ENCODE data around the gene TENM4.

TENM4 gene

GRCh38 chr11:79390923-79391322 lies 49.9 kb downstream of the TENM4 start:
- TF ChIP-seq TOX (CRISPR knock-in tag; IDR thresholded peaks at IDR 0.05; ENCODE audit: borderline replicate concordance) (no peak), ZFP30 (CRISPR knock-in tag; IDR thresholded peaks at IDR 0.05) (no peak), BACH2 (CRISPR knock-in tag; IDR thresholded peaks at IDR 0.05; ENCODE audit: borderline replicate concordance) (no peak), CREB5 (CRISPR knock-in tag; IDR thresholded peaks at IDR 0.05; ENCODE audit: low read depth) (no peak), CSRNP3 (CRISPR knock-in tag; IDR thresholded peaks at IDR 0.05) (no peak), ZNF70 (CRISPR knock-in tag; IDR thresholded peaks at IDR 0.05) (no peak), ZNF8 (CRISPR knock-in tag; IDR thresholded peaks at IDR 0.05) (no peak), POU6F1 (CRISPR knock-in tag; IDR thresholded peaks at IDR 0.05; ENCODE audit: borderline replicate concordance, low read depth) (no peak), PATZ1 (CRISPR knock-in tag; IDR thresholded peaks at IDR 0.05; ENCODE audit: borderline replicate concordance) (no peak), CSDC2 (CRISPR knock-in tag; IDR thresholded peaks at IDR 0.05) (no peak), OSR1 (CRISPR knock-in tag; IDR thresholded peaks at IDR 0.05) (no peak), ZFP3 (CRISPR knock-in tag; IDR thresholded peaks at IDR 0.05) (no peak)
- ATAC-seq = peak; percentile 12; the same call in 1 of the 3 replicates

- TF ChIP-seq ZNF70 (CRISPR knock-in tag; IDR thresholded peaks at IDR 0.05) = no peak
- no peak for TF ChIP-seq TOX (CRISPR knock-in tag; IDR thresholded peaks at IDR 0.05; ENCODE audit: borderline replicate concordance)
- no peak for ATAC-seq
Observed at GRCh38 chr11:79390477-79390876, 50.4 kb downstream of the TENM4 start.

GRCh38 chr11:79388201-79388600 lies 52.6 kb downstream of the TENM4 start:
- TF ChIP-seq CSRNP3 (CRISPR knock-in tag; IDR thresholded peaks at IDR 0.05) = no peak
- TF ChIP-seq CSDC2 (CRISPR knock-in tag; IDR thresholded peaks at IDR 0.05) = no peak
- TF ChIP-seq ZNF565 (CRISPR knock-in tag; conservative IDR thresholded peaks at IDR 0.05; ENCODE audit: low read depth) = no peak
- TF ChIP-seq ZNF8 (CRISPR knock-in tag; IDR thresholded peaks at IDR 0.05) = no peak
- TF ChIP-seq RARB (CRISPR knock-in tag; IDR thresholded peaks at IDR 0.05) = no peak
- no peak for TF ChIP-seq ZFP3 (CRISPR knock-in tag; IDR thresholded peaks at IDR 0.05)
- ATAC-seq = no peak

GRCh38 chr11:79383874-79384273 lies 57.0 kb downstream of the TENM4 start:
- TF ChIP-seq PATZ1 (CRISPR knock-in tag; IDR thresholded peaks at IDR 0.05; ENCODE audit: borderline replicate concordance) (no peak), ISL1 (CRISPR knock-in tag; IDR thresholded peaks at IDR 0.05) (no peak), PPARA (CRISPR knock-in tag; IDR thresholded peaks at IDR 0.05; ENCODE audit: borderline replicate concordance) (no peak), ZNF8 (CRISPR knock-in tag; IDR thresholded peaks at IDR 0.05) (no peak), ZFP3 (CRISPR knock-in tag; IDR thresholded peaks at IDR 0.05) (no peak), ARNTL (CRISPR knock-in tag; IDR thresholded peaks at IDR 0.05; ENCODE audit: borderline replicate concordance, low read depth) (no peak), ZNF70 (CRISPR knock-in tag; IDR thresholded peaks at IDR 0.05) (no peak), SNAI2 (CRISPR knock-in tag; IDR thresholded peaks at IDR 0.05) (no peak), GLIS3 (CRISPR knock-in tag; IDR thresholded peaks at IDR 0.05) (no peak), ZC3H10 (CRISPR knock-in tag; IDR thresholded peaks at IDR 0.05) (no peak), TCF4 (CRISPR knock-in tag; IDR thresholded peaks at IDR 0.05; ENCODE audit: borderline replicate concordance) (no peak), BACH2 (CRISPR knock-in tag; IDR thresholded peaks at IDR 0.05; ENCODE audit: borderline replicate concordance) (no peak), ESRRG (CRISPR knock-in tag; IDR thresholded peaks at IDR 0.05) (no peak), RARB (CRISPR knock-in tag; IDR thresholded peaks at IDR 0.05) (no peak)
- ATAC-seq = peak; percentile 72
